Hepatocyte (in vitro differentiated cells): ENCODE data around the gene HSPA1A.

Experiments
- CTCF ChIP-seq: fragments of 200-600 bp; sonication (generic); IDR thresholded peaks from 2 replicates; pipeline ENCODE4 v1.5.1; 2016; ENCODE audit warnings: antibody characterized with exemption, mild to moderate bottlenecking; ENCODE audit not compliant: poor library complexity
- EZH2 ChIP-seq: fragments of 200-600 bp; sonication (generic); IDR thresholded peaks from 2 replicates; pipeline ENCODE4 v1.6.1; 2016; ENCODE audit warnings: antibody characterized with exemption, mild to moderate bottlenecking, borderline replicate concordance
- EZH2phosphoT487 ChIP-seq: fragments of 200-600 bp; sonication (generic); IDR thresholded peaks from one replicate; pipeline ENCODE4 v1.6.1; 2018; ENCODE audit warnings: antibody characterized with exemption, mild to moderate bottlenecking, low read depth, moderate library complexity; ENCODE audit not compliant: unreplicated experiment, severe bottlenecking

- no peak for TF ChIP-seq CTCF
- TF ChIP-seq EZH2, result no peak
- TF ChIP-seq EZH2phosphoT487, result no peak
Observed at GRCh38 chr6:31797588-31797987, 17.8 kb upstream of the HSPA1A start.
